Esophagus squamous epithelium (tissue), 5 donors: ENCODE measurements around the gene MSH2. TPM values are rescaled to one million over a fixed set of nuclear protein-coding genes. Genes with fewer than 3 reads are reported as not detected.
A peak's percentile ranks its signal among the peaks of the same experiment; 100 is the strongest.

Source experiments
- DNase-seq: peaks from one replicate; lab custom pipeline; 2025; lab: John Stamatoyannopoulos, UW
- H3K27ac ChIP-seq, 4 donors: fragments of 200-600 bp; sonication (generic); one replicate each; pipeline ENCODE4 v1.5.1; 2016 to 2019; ENCODE audit warnings: mild to moderate bottlenecking in 1 of 4
- H3K27me3 ChIP-seq, 4 donors: fragments of 200-600 bp; sonication (generic); 1 replicate in 3 of 4; 2 replicates in 1 of 4; pipeline versions ENCODE4 v1.5.1 to v1.6.0; 2017 to 2021; ENCODE audit warnings: antibody characterized with exemption in 1 of 4
- H3K36me3 ChIP-seq, 3 donors: fragments of 200-600 bp; sonication (generic); one replicate each; pipeline ENCODE4 v1.5.1; 2016 to 2019
- H3K4me1 ChIP-seq, 3 donors: fragments of 200-600 bp; sonication (generic); one replicate each; pipeline ENCODE4 v1.5.1; 2017 to 2019
- H3K4me3 ChIP-seq, 4 donors: fragments of 200-600 bp; sonication (generic); 1 replicate in 3 of 4; 2 replicates in 1 of 4; pipeline ENCODE4 v1.5.1; 2016 to 2019; ENCODE audit warnings: mild to moderate bottlenecking in 2 of 4, moderate library complexity in 1 of 4
- H3K9me3 ChIP-seq, 3 donors: fragments of 200-600 bp; sonication (generic); one replicate each; pipeline ENCODE4 v1.5.1; 2016 to 2019
- POLR2A ChIP-seq, 4 donors: fragments of 450-650 bp; IDR thresholded peaks; one replicate each; pipeline ENCODE4 v1.6.1; 2017; ENCODE audit warnings: antibody characterized with exemption in 4 of 4, mild to moderate bottlenecking in 4 of 4, moderate library complexity in 3 of 4
- WGBS, 2 donors: methylation state at CpG; one replicate each; pipeline ENCODE4 v1.1.5; 2018; 5-methylcytosine and 5-hydroxymethylcytosine counted together
- intact Hi-C: fragments of 100-400 bp; cut with DNase I; formaldehyde crosslinking; loops from one replicate; pipeline ENCODE4 v1.15.0; 2022
- total RNA-seq, 4 donors: library from RNA; depleted of rRNA; stranded (reverse); fragments of >200 nt; gene quantifications; one replicate each; pipeline ENCODE4 v1.1.0, GENCODE V29; 2016
- TF ChIP-seq, protein P1 (sequence below), 6 experiments: fragments of 450-650 bp in 4 of 6; fragments of 200-600 bp in 2 of 6; sonication (generic) in 2 of 6; IDR thresholded peaks; one replicate each; pipeline ENCODE4 v1.5.1; 2016 to 2019; ENCODE audit warnings: antibody characterized with exemption in 6 of 6, mild to moderate bottlenecking in 4 of 6, moderate library complexity in 4 of 6
- donor health status: DM: yes; HTN: yes; CAD: no.

The MSH2 gene
- total RNA-seq, 4 donors from 2014 or later, result 8.3 to 14.4 (median 12.3) TPM

DNA sequence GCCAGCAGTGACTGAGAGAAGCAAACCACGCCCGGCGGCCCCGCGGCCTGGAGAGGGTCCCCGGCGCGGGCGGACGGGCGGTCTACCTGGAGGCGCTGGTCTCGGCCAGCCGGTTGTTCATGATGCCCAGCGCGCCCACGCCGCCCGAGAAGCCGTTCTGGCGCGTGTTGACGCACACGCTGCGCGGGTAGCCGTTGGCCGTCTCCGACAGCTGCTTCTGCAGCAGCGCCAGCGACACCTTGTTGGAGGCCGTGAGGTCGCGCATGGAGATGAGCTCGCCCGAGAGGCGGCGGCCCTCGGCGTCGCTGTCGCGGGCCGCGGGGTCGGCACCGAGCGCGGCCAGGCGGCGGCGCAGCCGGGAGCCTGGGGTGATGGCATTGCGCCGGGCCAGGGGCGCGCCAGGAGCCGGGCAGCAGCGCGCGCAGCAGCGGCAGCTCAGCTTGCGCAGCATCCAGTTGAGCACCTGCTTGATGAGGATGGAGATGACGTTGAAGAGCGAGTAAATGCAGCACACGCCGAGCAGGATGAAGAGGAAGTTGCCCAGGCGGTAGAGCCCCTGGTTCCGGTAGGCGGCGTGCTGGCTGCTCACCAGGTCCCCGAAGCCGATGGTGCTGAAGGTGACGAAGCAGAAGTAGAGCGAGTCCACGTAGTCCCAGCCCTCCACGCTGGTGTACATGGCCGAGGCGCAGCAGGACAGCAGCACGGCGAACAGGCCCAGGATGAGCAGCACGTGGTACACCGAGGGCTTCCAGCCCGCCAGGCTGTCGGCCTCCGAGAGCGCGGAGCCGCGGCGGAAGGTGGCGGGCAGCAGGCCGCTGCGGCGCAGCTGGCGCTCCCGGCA is 118.1 kb downstream of the MSH2 start:
- Histone ChIP-seq H3K27me3 (peaks cover 0 to 59% (median 0%) of the 10 kb centered on the region in 4 donors), H3K4me3 (peak overlapping the region; percentile 21 to 68 (median 36))
- intact Hi-C loops, result no loop called here

DNA sequence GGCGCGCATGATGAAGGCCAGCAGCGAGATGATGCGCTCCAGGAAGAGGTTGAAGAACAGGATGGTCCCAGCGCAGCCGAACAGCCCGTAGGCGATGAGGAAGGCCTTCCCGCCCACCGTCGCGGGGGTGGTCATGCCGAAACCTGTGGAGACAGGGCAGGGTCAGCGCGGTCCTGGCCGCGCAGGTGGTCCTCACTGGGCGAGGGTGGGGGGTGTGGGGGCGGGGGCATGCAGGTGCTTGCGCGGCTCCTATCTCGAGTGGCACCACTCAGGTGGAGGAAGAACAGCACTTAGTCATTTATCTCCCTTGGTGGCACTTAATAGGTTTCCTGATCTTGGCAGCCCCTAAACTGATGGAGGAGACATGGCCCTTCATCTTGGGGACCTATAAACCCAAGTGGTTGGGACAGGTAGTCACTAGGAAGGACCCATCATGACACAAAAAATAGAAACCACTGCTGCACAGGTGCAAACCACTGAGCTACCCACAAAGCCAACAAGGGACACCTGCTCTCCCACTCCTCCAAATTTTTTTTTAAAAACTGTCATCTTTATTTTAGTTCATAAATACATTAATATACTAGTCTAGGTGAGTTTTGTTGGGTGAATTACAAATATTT is 118.8 kb downstream of the MSH2 start:
- TF ChIP-seq POLR2A (IDR thresholded peaks at IDR 0.05), result no peak
- TF ChIP-seq, protein P1, sequence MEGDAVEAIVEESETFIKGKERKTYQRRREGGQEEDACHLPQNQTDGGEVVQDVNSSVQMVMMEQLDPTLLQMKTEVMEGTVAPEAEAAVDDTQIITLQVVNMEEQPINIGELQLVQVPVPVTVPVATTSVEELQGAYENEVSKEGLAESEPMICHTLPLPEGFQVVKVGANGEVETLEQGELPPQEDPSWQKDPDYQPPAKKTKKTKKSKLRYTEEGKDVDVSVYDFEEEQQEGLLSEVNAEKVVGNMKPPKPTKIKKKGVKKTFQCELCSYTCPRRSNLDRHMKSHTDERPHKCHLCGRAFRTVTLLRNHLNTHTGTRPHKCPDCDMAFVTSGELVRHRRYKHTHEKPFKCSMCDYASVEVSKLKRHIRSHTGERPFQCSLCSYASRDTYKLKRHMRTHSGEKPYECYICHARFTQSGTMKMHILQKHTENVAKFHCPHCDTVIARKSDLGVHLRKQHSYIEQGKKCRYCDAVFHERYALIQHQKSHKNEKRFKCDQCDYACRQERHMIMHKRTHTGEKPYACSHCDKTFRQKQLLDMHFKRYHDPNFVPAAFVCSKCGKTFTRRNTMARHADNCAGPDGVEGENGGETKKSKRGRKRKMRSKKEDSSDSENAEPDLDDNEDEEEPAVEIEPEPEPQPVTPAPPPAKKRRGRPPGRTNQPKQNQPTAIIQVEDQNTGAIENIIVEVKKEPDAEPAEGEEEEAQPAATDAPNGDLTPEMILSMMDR (IDR thresholded peaks at IDR 0.05), result no peak
- Histone ChIP-seq H3K4me1 (peaks cover 9 to 16% (median 11%) of the 10 kb centered on the region in 3 donors), H3K36me3 (no peaks in the 10 kb centered on the region), H3K27me3 (peaks cover 0 to 59% (median 0%) of the 10 kb centered on the region in 4 donors), H3K9me3 (no peaks in the 10 kb centered on the region), H3K4me3 (peak overlapping the region in 3 of 4 donors; percentile 21 to 68 (median 48)), H3K27ac (peak overlapping the region in 1 of 4 donors; percentile 39)
- 20% methylated on average over 2 of the region's 22 CpGs; no CpG with 5 or more reads in 1 of the 2 donors for WGBS, 2 donors
- no peak for DNase-seq
- intact Hi-C loops, result no loop called here

More for the DNA sequence above, 118.1 kb downstream of the MSH2 start:
- TF ChIP-seq POLR2A (IDR thresholded peaks at IDR 0.05), result no peak
- TF ChIP-seq, protein P1 (IDR thresholded peaks at IDR 0.05), result peak in 2 of 6 experiments; percentile 12 to 31
- 0% methylated on average over 8 to 9 of the region's 97 CpGs for WGBS, 2 donors
- H3K36me3 ChIP-seq, result no peaks in the 10 kb centered on the region
- peak overlapping the region in 2 of 4 donors; percentile 34 to 39 for H3K27ac ChIP-seq
- peaks cover 9 to 16% (median 11%) of the 10 kb centered on the region in 3 donors for H3K4me1 ChIP-seq
- no peaks in the 10 kb centered on the region for H3K9me3 ChIP-seq
- peak; percentile 33 for DNase-seq

GRCh38 chr2:47525167-47525566 is 122.2 kb downstream of the MSH2 start:
- intact Hi-C loops, result no loop called here
- no peaks in the 10 kb centered on the region for H3K36me3 ChIP-seq
- DNase-seq, result no peak
- no peak for TF ChIP-seq POLR2A (IDR thresholded peaks at IDR 0.05)
- TF ChIP-seq, protein P1 (IDR thresholded peaks at IDR 0.05), result no peak
- H3K4me3 ChIP-seq, result no peak overlapping the region
- WGBS, 2 donors, result 82 to 84% methylated on average over 3 of the region's 4 CpGs
- no peak overlapping the region for H3K27ac ChIP-seq
- H3K9me3 ChIP-seq, result no peaks in the 10 kb centered on the region
- peaks cover 9 to 16% (median 11%) of the 10 kb centered on the region in 3 donors for H3K4me1 ChIP-seq
- peaks cover 0 to 36% (median 0%) of the 10 kb centered on the region in 4 donors for H3K27me3 ChIP-seq

DNA sequence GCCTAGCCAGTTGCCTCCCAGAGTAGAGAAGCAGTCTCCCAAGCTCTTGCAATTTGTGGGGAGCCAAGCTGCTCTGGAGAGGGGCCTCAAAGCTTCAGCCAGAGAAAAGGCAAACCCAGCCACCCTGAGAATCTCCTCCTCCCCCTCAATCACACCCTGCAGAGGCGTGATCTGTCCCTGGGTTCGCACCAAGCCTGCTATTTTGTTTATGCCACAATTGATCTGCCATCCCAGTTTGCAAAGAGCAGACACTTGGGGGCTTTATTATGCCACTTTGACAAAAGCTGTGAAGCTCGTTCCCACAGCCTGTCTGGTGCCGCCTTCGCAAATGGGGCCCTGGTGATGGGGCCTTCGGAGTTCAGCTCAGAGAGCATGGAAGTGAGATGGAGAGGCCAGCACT is 125.5 kb downstream of the MSH2 start:
- no peak for DNase-seq
- H3K4me1 ChIP-seq, result no peaks in the 10 kb centered on the region
- TF ChIP-seq POLR2A (IDR thresholded peaks at IDR 0.05), result no peak
- TF ChIP-seq, protein P1 (IDR thresholded peaks at IDR 0.05), result no peak
- intact Hi-C loops, result no loop called here
- peaks cover 0 to 3% (median 0%) of the 10 kb centered on the region in 4 donors for H3K27me3 ChIP-seq
- no peaks in the 10 kb centered on the region for H3K36me3 ChIP-seq
- no peaks in the 10 kb centered on the region for H3K9me3 ChIP-seq
- H3K4me3 ChIP-seq, result no peak overlapping the region
- H3K27ac ChIP-seq, result no peak overlapping the region
- WGBS, 2 donors, result 80 to 81% methylated on average over 1 to 3 of the region's 6 CpGs

GRCh38 chr2:47528874-47529273 is 125.9 kb downstream of the MSH2 start:
- H3K27me3 ChIP-seq, result no peaks in the 10 kb centered on the region
- no peak for DNase-seq
- H3K4me1 ChIP-seq, result peaks cover 0 to 2% (median 0%) of the 10 kb centered on the region in 3 donors
- WGBS, 2 donors, result 55 to 63% methylated on average over 5 of the region's 6 CpGs
- H3K36me3 ChIP-seq, result no peaks in the 10 kb centered on the region
- no peak overlapping the region for H3K4me3 ChIP-seq
- no peaks in the 10 kb centered on the region for H3K9me3 ChIP-seq
- TF ChIP-seq POLR2A (IDR thresholded peaks at IDR 0.05), result no peak
- TF ChIP-seq, protein P1 (IDR thresholded peaks at IDR 0.05), result no peak
- intact Hi-C loops, result no loop called here
- H3K27ac ChIP-seq, result no peak overlapping the region
